BLaER1 treated with 17β-estradiol and CSF1 and Interleukin-3, amounts not matched to agents 10 nM and 100 nM (cell line): Measurements from ENCODE around the gene ZNF575.

ENCODE experiments used
- H3K27ac ChIP-seq, 11 experiments: shearing (Covaris generic); formaldehyde crosslinking; 2 replicates each; pipeline ENCODE4 v1.8.1; 2022
- H3K27me3 ChIP-seq, 11 experiments: shearing (Covaris generic); formaldehyde crosslinking; 2 replicates each; pipeline ENCODE4 v1.8.1; 2022
- H3K36me3 ChIP-seq, 11 experiments: shearing (Covaris generic); formaldehyde crosslinking; 2 replicates each; pipeline ENCODE4 v1.8.1; 2022
- H3K4me1 ChIP-seq, 10 experiments: shearing (Covaris generic); formaldehyde crosslinking; 2 replicates each; pipeline ENCODE4 v1.8.1; 2022
- H3K4me2 ChIP-seq, 11 experiments: shearing (Covaris generic); formaldehyde crosslinking; 2 replicates each; pipeline ENCODE4 v1.8.1; 2022
- H3K4me3 ChIP-seq, 10 experiments: shearing (Covaris generic); formaldehyde crosslinking; 2 replicates each; pipeline ENCODE4 v1.8.1; 2022
- H3K9ac ChIP-seq, 11 experiments: shearing (Covaris generic); formaldehyde crosslinking; 2 replicates each; pipeline ENCODE4 v1.8.1; 2022
- H3K9me3 ChIP-seq, 11 experiments: shearing (Covaris generic); formaldehyde crosslinking; replicated peaks in 1 of 11; 2 replicates each; pipeline ENCODE4 v1.8.1; 2022
- H4K20me1 ChIP-seq, 11 experiments: shearing (Covaris generic); formaldehyde crosslinking; 2 replicates each; pipeline ENCODE4 v1.8.1; 2022
- Cebpa-rat ChIP-seq, 11 experiments: shearing (Covaris generic); IDR thresholded peaks; 2 replicates each; pipeline ENCODE4 v1.8.1; 2022

Gene ZNF575

DNA sequence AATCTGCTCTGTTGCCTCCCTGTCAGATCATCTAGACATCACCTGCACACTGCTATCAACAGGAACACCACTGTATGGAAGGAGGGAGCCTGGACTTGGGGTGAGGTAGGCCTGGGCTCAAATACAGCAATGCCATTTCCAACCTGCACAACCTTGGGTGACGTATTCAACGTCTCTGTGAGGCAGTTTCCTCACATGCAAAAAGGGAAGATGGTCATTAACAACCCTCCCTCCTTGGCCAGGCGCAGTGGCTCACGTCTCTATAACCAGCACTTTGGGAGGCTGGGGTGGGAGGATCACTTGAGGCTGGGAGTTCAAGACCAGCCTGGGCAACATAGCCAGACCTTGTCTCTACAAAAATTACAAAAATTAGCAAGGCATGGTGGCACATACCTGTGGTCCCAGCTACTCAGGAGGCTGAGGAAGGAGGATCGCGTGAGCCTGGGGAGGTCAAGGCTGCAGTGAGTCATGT is 29.3 kb downstream of the ZNF575 start:
- peaks cover 76 to 88% (median 82%) of the 10 kb centered on the region in 10 experiments for H3K4me1 ChIP-seq
- peak overlapping the region; percentile 53 to 84 (median 74); a peak in 21 of 22 replicates for H3K9ac ChIP-seq
- H3K4me2 ChIP-seq = peak overlapping the region; percentile 64 to 82 (median 70)
- H3K4me3 ChIP-seq = peak overlapping the region in 5 of 10 experiments; percentile 2 to 28 (median 21); a peak in 5 of 20 replicates
- no peak for TF ChIP-seq Cebpa-rat (IDR thresholded peaks at IDR 0.05)
- H3K27me3 ChIP-seq = no peaks in the 10 kb centered on the region
- H3K36me3 ChIP-seq = peaks cover 6 to 43% (median 21%) of the 10 kb centered on the region in 11 experiments; a peak in 19 of 22 replicates
- no peaks in the 10 kb centered on the region; a peak in 1 of 22 replicates for H3K9me3 ChIP-seq
- no peaks in the 10 kb centered on the region; a peak in 1 of 22 replicates for H4K20me1 ChIP-seq
- peak overlapping the region; percentile 79 to 98 (median 96) for H3K27ac ChIP-seq

DNA sequence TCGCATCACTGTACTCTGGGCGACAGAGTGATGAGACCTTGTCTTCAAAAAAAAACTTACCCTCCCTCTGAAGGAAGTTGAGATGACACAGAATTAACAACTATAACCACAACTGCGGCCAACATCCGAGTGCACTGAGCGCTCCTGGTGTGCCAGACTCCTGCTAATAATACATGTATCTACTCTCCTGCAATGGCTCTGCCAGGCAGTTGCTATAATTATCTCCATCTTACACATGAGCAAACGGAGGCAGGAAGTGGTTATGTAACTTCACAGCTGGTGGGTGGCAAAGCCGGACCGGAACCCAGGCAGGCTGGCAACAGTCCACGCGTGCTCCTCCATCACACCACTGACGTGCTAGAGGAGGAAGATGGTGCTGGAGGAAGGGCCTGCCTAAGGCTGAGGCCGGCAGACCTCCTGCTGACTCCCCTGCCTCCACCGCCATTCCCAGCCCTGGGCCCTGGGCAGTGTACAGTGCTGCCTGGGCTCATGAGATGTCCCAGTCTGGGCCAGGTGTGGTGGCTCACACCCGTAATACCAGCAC is 29.8 kb downstream of the ZNF575 start:
- no peaks in the 10 kb centered on the region for H3K27me3 ChIP-seq
- peak overlapping the region; percentile 79 to 98 (median 96) for H3K27ac ChIP-seq
- H3K9ac ChIP-seq = peak overlapping the region; percentile 64 to 87 (median 81)
- H3K4me1 ChIP-seq = peaks cover 71 to 88% (median 83%) of the 10 kb centered on the region in 10 experiments
- H4K20me1 ChIP-seq = no peaks in the 10 kb centered on the region; a peak in 1 of 22 replicates
- H3K4me3 ChIP-seq = peak overlapping the region in 2 of 10 experiments; percentile 2 to 50; a peak in 2 of 20 replicates
- TF ChIP-seq Cebpa-rat (IDR thresholded peaks at IDR 0.05) = peak; percentile 50 to 99 (median 95); a peak in 20 of 22 replicates
- peak overlapping the region; percentile 65 to 88 (median 79) for H3K4me2 ChIP-seq
- no peaks in the 10 kb centered on the region; a peak in 1 of 22 replicates for H3K9me3 ChIP-seq
- peaks cover 6 to 42% (median 19%) of the 10 kb centered on the region in 11 experiments; a peak in 19 of 22 replicates for H3K36me3 ChIP-seq

DNA sequence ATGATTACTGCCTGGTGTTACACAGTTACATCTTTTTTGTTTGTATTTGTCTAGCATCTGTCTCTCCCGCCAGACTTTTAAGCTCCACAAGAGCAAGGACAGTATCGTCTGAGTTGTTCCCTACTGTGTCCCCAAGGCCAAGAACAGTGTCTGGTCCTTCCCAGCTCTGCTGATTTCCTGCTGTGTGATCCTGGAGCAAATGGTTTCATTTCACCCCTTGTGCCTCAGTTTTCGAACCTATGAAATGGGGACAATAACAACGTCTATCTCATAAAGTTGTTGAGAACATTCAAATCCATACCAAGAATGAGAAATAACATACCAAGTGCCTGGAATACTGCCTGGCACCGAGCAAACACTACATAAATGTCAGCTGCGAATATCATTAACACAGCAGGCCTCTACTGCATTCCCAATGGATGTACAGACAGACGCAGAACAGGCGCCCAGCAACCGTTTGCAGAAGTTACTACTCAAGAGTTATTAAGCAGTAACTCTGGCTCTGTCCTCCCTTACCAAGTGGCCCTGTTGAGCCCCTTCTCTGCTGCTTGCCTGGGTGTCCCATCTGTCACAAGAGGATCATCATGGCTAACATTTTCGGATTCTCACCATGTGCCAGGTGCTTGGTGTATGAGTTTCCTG is 30.9 kb downstream of the ZNF575 start:
- peaks cover 61 to 84% (median 78%) of the 10 kb centered on the region in 10 experiments for H3K4me1 ChIP-seq
- H3K27ac ChIP-seq = peak overlapping the region; percentile 79 to 98 (median 96)

DNA sequence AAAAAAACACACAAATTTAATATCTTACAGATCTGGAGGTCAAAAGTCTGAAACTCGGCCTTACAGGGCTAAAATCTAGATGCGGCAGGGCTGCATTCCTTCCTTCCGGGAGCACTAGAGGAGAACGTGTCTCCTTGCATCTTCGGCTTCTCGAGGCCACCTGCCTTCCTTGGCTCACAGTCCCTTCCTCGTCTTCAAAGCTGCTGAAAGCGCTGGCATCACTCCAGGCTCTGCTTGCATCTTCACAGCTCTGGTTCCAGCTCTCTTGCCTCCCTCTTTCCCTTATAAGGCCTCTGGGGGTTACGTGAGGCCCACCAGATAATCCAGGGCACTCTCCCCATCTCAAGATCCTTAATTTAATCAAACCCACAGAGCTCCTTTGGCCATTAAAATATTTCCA is 31.8 kb downstream of the ZNF575 start:
- Histone ChIP-seq H3K4me1 (peaks cover 59 to 80% (median 77%) of the 10 kb centered on the region in 10 experiments), H4K20me1 (no peaks in the 10 kb centered on the region; a peak in 1 of 22 replicates), H3K9me3 (no peaks in the 10 kb centered on the region; a peak in 1 of 22 replicates), H3K9ac (peak overlapping the region; percentile 17 to 87 (median 81); a peak in 20 of 22 replicates), H3K27me3 (no peaks in the 10 kb centered on the region), H3K4me3 (peak overlapping the region in 2 of 10 experiments; percentile 21 to 23; a peak in 2 of 20 replicates), H3K36me3 (peaks cover 0 to 31% (median 8%) of the 10 kb centered on the region in 11 experiments; a peak in 12 of 22 replicates), H3K27ac (peak overlapping the region; percentile 79 to 98 (median 96)), H3K4me2 (peak overlapping the region; percentile 65 to 88 (median 78))
- TF ChIP-seq Cebpa-rat (IDR thresholded peaks at IDR 0.05) = peak in 2 of 11 experiments; percentile 47 to 81; a peak in 2 of 22 replicates

More for the DNA sequence above, 30.9 kb downstream of the ZNF575 start:
- Histone ChIP-seq H3K27me3 (no peaks in the 10 kb centered on the region), H3K36me3 (peaks cover 0 to 34% (median 12%) of the 10 kb centered on the region in 11 experiments; a peak in 15 of 22 replicates), H3K9me3 (no peaks in the 10 kb centered on the region; a peak in 1 of 22 replicates), H3K9ac (peak overlapping the region; percentile 64 to 87 (median 81)), H3K4me2 (peak overlapping the region; percentile 65 to 88 (median 78)), H4K20me1 (no peaks in the 10 kb centered on the region; a peak in 1 of 22 replicates), H3K4me3 (peak overlapping the region in 2 of 10 experiments; percentile 21 to 31; a peak in 1 of 20 replicates)
- no peak for TF ChIP-seq Cebpa-rat (IDR thresholded peaks at IDR 0.05)

DNA sequence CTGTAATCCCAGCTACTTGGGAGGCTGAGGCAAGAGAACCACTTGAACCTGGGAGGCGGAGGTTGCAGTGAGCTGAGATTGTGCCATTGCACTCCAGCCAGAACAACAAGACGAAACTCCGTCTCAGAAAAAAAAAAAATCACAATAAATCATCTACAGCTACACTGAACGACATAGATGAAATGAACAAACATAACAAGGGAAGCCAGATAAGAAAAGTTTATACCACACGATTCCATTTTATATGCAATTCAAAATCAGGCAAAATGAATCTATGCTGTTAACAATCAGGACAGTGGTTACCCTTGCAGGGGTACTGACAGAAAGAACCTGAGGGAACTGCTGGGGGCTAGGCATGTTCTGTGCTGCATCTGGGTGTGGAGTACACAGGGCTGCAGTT is 36.7 kb downstream of the ZNF575 start:
- Histone ChIP-seq H3K36me3 (peaks cover 8 to 45% (median 17%) of the 10 kb centered on the region in 11 experiments; a peak in 18 of 22 replicates), H3K9ac (peak overlapping the region in 3 of 11 experiments; percentile 24 to 53 (median 31); a peak in 2 of 22 replicates), H3K9me3 (no peaks in the 10 kb centered on the region), H3K4me1 (peaks cover 59 to 82% (median 72%) of the 10 kb centered on the region in 10 experiments), H4K20me1 (no peaks in the 10 kb centered on the region), H3K27ac (peak overlapping the region in 5 of 11 experiments; percentile 0 to 68 (median 63); a peak in 9 of 22 replicates), H3K4me2 (peak overlapping the region in 7 of 11 experiments; percentile 9 to 37 (median 22); a peak in 4 of 22 replicates), H3K27me3 (no peaks in the 10 kb centered on the region), H3K4me3 (no peak overlapping the region)
- TF ChIP-seq Cebpa-rat (IDR thresholded peaks at IDR 0.05) = no peak

DNA sequence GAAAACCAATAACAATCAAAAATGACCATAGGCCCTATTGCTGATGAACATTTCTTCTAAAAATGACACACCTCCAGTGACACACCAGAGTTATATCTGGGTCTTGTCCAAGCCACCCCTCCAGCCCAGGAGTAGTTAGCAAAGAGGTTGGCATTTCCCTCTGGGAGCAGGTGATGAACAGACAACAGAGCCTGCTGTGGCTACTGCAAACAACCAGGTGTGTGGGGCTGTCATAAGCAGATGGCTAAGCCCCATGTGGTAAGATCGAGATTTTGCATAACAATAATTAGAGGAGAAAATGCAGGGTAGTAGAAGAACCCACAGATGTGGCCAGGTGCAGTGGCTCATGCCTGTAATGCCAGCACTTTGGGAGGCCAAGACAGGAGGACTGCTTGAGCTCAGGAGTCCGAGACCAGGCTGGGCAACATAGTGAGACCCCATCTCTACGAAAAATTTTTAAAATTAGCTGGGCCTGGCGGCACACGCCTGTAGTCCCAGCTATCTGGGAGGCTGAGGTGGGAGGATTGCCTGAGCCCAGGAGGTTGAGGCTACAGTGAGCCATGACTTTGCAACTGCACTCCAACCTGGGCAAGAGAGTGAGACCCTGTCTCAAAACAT is 37.3 kb downstream of the ZNF575 start:
- no peaks in the 10 kb centered on the region for H3K9me3 ChIP-seq
- H3K27me3 ChIP-seq = no peaks in the 10 kb centered on the region
- no peak for TF ChIP-seq Cebpa-rat (IDR thresholded peaks at IDR 0.05)
- peak overlapping the region in 9 of 11 experiments; percentile 9 to 50 (median 22); a peak in 13 of 22 replicates for H3K4me2 ChIP-seq
- peaks cover 8 to 45% (median 17%) of the 10 kb centered on the region in 11 experiments; a peak in 18 of 22 replicates for H3K36me3 ChIP-seq
- H3K9ac ChIP-seq = peak overlapping the region in 5 of 11 experiments; percentile 12 to 53 (median 24); a peak in 6 of 22 replicates
- H4K20me1 ChIP-seq = no peaks in the 10 kb centered on the region
- H3K4me3 ChIP-seq = no peak overlapping the region
- peak overlapping the region in 7 of 11 experiments; percentile 0 to 68 (median 61); a peak in 13 of 22 replicates for H3K27ac ChIP-seq
- peaks cover 56 to 78% (median 69%) of the 10 kb centered on the region in 10 experiments for H3K4me1 ChIP-seq

DNA sequence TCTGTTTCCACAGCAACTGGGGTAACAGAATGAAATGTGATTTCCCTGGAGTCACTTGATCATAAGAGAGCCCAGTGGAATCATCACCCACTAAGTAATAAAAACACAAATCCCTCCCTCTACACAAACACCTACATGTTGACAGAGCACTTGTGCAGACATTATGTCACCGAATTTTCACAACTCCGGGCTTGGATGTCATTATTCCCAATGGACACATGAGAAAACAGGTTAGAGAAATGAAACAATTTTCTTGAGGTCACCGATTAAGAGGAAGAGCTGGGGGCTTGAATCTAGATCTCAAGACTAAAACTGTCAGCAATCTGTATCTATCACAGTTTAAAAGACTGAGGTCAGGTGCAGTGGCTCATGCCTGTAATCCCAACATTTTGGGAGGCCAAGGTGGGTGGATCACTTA is 39.2 kb downstream of the ZNF575 start:
- Histone ChIP-seq H3K27ac (peak overlapping the region in 5 of 11 experiments; percentile 22 to 68 (median 63); a peak in 8 of 22 replicates), H3K27me3 (no peaks in the 10 kb centered on the region), H3K9ac (peak overlapping the region in 4 of 11 experiments; percentile 6 to 42 (median 24); a peak in 1 of 22 replicates), H3K36me3 (peaks cover 8 to 45% (median 17%) of the 10 kb centered on the region in 11 experiments; a peak in 18 of 22 replicates), H3K4me1 (peaks cover 49 to 73% (median 65%) of the 10 kb centered on the region in 10 experiments), H3K4me2 (peak overlapping the region in 6 of 11 experiments; percentile 9 to 37 (median 12); a peak in 6 of 22 replicates), H4K20me1 (no peaks in the 10 kb centered on the region), H3K4me3 (no peak overlapping the region), H3K9me3 (no peaks in the 10 kb centered on the region)
- TF ChIP-seq Cebpa-rat (IDR thresholded peaks at IDR 0.05) = no peak
